Natural killer cell (primary cell): ENCODE measurements around the gene ARMC9. TPM values are rescaled to one million over a fixed set of nuclear protein-coding genes. Genes with fewer than 3 reads are reported as not detected.

Source experiments
- ATAC-seq, 3 donors: fragments of 150-1000 bp in 2 of 3; fragments of 200-7000 bp in 1 of 3; cut with Tn5 transposase; 1 replicate in 1 of 3; 2 replicates in 2 of 3; pipeline ENCODE4 v1.10.0; 2021; ENCODE audit warnings: mild to moderate bottlenecking in 2 of 3, moderate library complexity in 2 of 3
- DNase-seq, 2 donors: peaks; one replicate each; pipeline versions ENCODE4 v3.0.0 to v3.0.0-alpha.2; 2013 to 2021; ENCODE audit warnings: mixed read lengths in 1 of 2
- H3K27ac ChIP-seq: one replicate; pipeline ENCODE4 v1.5.1; 2013; ENCODE audit warnings: mild to moderate bottlenecking, low read length
- H3K27me3 ChIP-seq: one replicate; pipeline ENCODE4 v1.6.1; 2013; ENCODE audit warnings: low read length; ENCODE audit not compliant: control insufficient read depth, insufficient read depth
- H3K36me3 ChIP-seq: one replicate; pipeline ENCODE4 v1.6.1; 2013; ENCODE audit warnings: low read length; ENCODE audit not compliant: control insufficient read depth, insufficient read depth
- H3K4me1 ChIP-seq: one replicate; pipeline ENCODE4 v1.6.1; 2013; ENCODE audit warnings: low read length; ENCODE audit not compliant: control insufficient read depth, insufficient read depth
- H3K4me3 ChIP-seq: one replicate; pipeline ENCODE4 v1.5.1; 2013; ENCODE audit warnings: low read length
- H3K9me3 ChIP-seq: one replicate; pipeline ENCODE4 v1.6.1; 2013; ENCODE audit warnings: low read length; ENCODE audit not compliant: control insufficient read depth, insufficient read depth
- H3K27ac Mint-ChIP-seq, 2 donors: one replicate each; pipeline ENCODE4 v1.8.0; 2022; ENCODE audit warnings: mild to moderate bottlenecking in 2 of 2, mixed read lengths in 2 of 2, moderate library complexity in 1 of 2
- H3K27me3 Mint-ChIP-seq, 2 donors: one replicate each; pipeline ENCODE4 v1.8.0; 2022; ENCODE audit warnings: low read depth in 2 of 2, mixed read lengths in 2 of 2
- H3K36me3 Mint-ChIP-seq: one replicate; pipeline ENCODE4 v1.8.0; 2022; ENCODE audit warnings: mixed read lengths
- H3K4me1 Mint-ChIP-seq, 2 donors: one replicate each; pipeline ENCODE4 v1.8.0; 2022; ENCODE audit warnings: mixed read lengths in 2 of 2
- H3K4me3 Mint-ChIP-seq: one replicate; pipeline ENCODE4 v1.8.0; 2022; ENCODE audit warnings: mild to moderate bottlenecking, moderate library complexity, mixed read lengths
- H3K9me3 Mint-ChIP-seq, 2 donors: one replicate each; pipeline ENCODE4 v1.8.0; 2022; ENCODE audit warnings: mixed read lengths in 2 of 2
- CTCF ChIP-seq: fragments of 200-600 bp; IDR thresholded peaks from one replicate; pipeline ENCODE4 v1.8.0; 2022; ENCODE audit warnings: antibody characterized with exemption
- WGBS: methylation state at CpG from one replicate; pipeline ENCODE4 v1.1.7; 2013; ENCODE audit warnings: missing lambda C conversion rate; ENCODE audit not compliant: insufficient coverage; 5-methylcytosine and 5-hydroxymethylcytosine counted together
- intact Hi-C: fragments of 100-400 bp; cut with micrococcal nuclease; formaldehyde crosslinking; loops from one replicate; pipeline ENCODE4 v1.14.2; 2022
- total RNA-seq, 4 donors: library from RNA; stranded (reverse); fragments of 120-200 nt in 1 of 4; gene quantifications; one replicate each; pipeline versions ENCODE4 v1.2.3 to v1.2.4, GENCODE V29; 2013 to 2022

The ARMC9 gene
- total RNA-seq, 3 donors from 2014 or later (not counting 1 experiment from before 2014, with no cell fraction given), result 1.2 to 2.3 (median 2.0) TPM

- Mint-ChIP-seq H3K9me3 (no peaks in the 10 kb centered on the region), H3K4me3 (no peak overlapping the region), H3K4me1 (no peaks in the 10 kb centered on the region), H3K36me3 (peaks cover 39% of the 10 kb centered on the region), H3K27me3 (no peaks in the 10 kb centered on the region), H3K27ac (no peak overlapping the region)
- TF ChIP-seq CTCF, result no peak
- Histone ChIP-seq H3K4me1 (no peaks in the 10 kb centered on the region), H3K27me3 (no peaks in the 10 kb centered on the region), H3K4me3 (no peak overlapping the region), H3K27ac (no peak overlapping the region), H3K9me3 (no peaks in the 10 kb centered on the region), H3K36me3 (peaks cover 60% of the 10 kb centered on the region)
- ATAC-seq (no peak), DNase-seq (no peak)
- WGBS, result 100% methylated on average over 2 of the region's 3 CpGs
- intact Hi-C loops, result no loop called here
These were observed 28.9 kb upstream of the ARMC9 start for GRCh38 chr2:231169488-231169887.

GRCh38 chr2:231170055-231170454, 28.4 kb upstream of the ARMC9 start:
- Histone ChIP-seq H3K4me1 (no peaks in the 10 kb centered on the region), H3K9me3 (no peaks in the 10 kb centered on the region), H3K4me3 (no peak overlapping the region), H3K27me3 (no peaks in the 10 kb centered on the region), H3K36me3 (peaks cover 58% of the 10 kb centered on the region), H3K27ac (no peak overlapping the region)
- no peak overlapping the region for H3K27ac Mint-ChIP-seq
- intact Hi-C loops, result no loop called here
- no peaks in the 10 kb centered on the region for H3K27me3 Mint-ChIP-seq
- peaks cover 39% of the 10 kb centered on the region for H3K36me3 Mint-ChIP-seq
- no peak for TF ChIP-seq CTCF
- H3K9me3 Mint-ChIP-seq, result no peaks in the 10 kb centered on the region
- H3K4me1 Mint-ChIP-seq, result no peaks in the 10 kb centered on the region
- 100% methylated on average over 1 of the region's 1 CpG for WGBS
- ATAC-seq (no peak), DNase-seq (no peak)
- H3K4me3 Mint-ChIP-seq, result no peak overlapping the region

- no peaks in the 10 kb centered on the region for H3K27me3 ChIP-seq
- no peak overlapping the region for H3K27ac Mint-ChIP-seq
- WGBS, result 98% methylated on average over 3 of the region's 3 CpGs
- H3K4me1 ChIP-seq, result no peaks in the 10 kb centered on the region
- DNase-seq (no peak), ATAC-seq (no peak)
- no peak overlapping the region for H3K27ac ChIP-seq
- no peak overlapping the region for H3K4me3 ChIP-seq
- H3K36me3 ChIP-seq, result peaks cover 40% of the 10 kb centered on the region
- no peak for TF ChIP-seq CTCF
- H3K36me3 Mint-ChIP-seq, result peaks cover 30% of the 10 kb centered on the region
- H3K9me3 ChIP-seq, result no peaks in the 10 kb centered on the region
- intact Hi-C loops, result no loop called here
- no peak overlapping the region for H3K4me3 Mint-ChIP-seq
- H3K9me3 Mint-ChIP-seq, result no peaks in the 10 kb centered on the region
- H3K4me1 Mint-ChIP-seq, result no peaks in the 10 kb centered on the region
- no peaks in the 10 kb centered on the region for H3K27me3 Mint-ChIP-seq
These were observed 26.4 kb upstream of the ARMC9 start for GRCh38 chr2:231172025-231172424.

GRCh38 chr2:231174211-231174651, 24.2 kb upstream of the ARMC9 start:
- no CpG with 5 or more reads among the region's 2 CpGs for WGBS
- no peak overlapping the region for H3K27ac ChIP-seq
- Mint-ChIP-seq H3K36me3 (peaks cover 16% of the 10 kb centered on the region), H3K27me3 (no peaks in the 10 kb centered on the region), H3K27ac (no peak overlapping the region), H3K9me3 (no peaks in the 10 kb centered on the region), H3K4me1 (peaks cover 0 to 6% of the 10 kb centered on the region in 2 donors), H3K4me3 (no peak overlapping the region)
- H3K4me1 ChIP-seq, result peaks cover 10% of the 10 kb centered on the region
- intact Hi-C loops, result no loop called here
- ATAC-seq (no peak), DNase-seq (no peak)
- peaks cover 27% of the 10 kb centered on the region for H3K36me3 ChIP-seq
- TF ChIP-seq CTCF, result no peak
- no peak overlapping the region for H3K4me3 ChIP-seq
- H3K9me3 ChIP-seq, result no peaks in the 10 kb centered on the region
- no peaks in the 10 kb centered on the region for H3K27me3 ChIP-seq
